Measurements from ENCODE around the gene CDK2AP2.

CDK2AP2 gene

GRCh38 chr11:67532889-67533288, 24.9 kb upstream of the CDK2AP2 start:
- no peak for TF ChIP-seq POU6F1 (CRISPR knock-in tag; IDR thresholded peaks at IDR 0.05; ENCODE audit: borderline replicate concordance, low read depth)
- no peak for TF ChIP-seq PPARA (CRISPR knock-in tag; IDR thresholded peaks at IDR 0.05; ENCODE audit: borderline replicate concordance)
- TF ChIP-seq GLIS3 (CRISPR knock-in tag; IDR thresholded peaks at IDR 0.05): no peak
- no peak for TF ChIP-seq CSDC2 (CRISPR knock-in tag; IDR thresholded peaks at IDR 0.05)
- TF ChIP-seq ARNTL (CRISPR knock-in tag; IDR thresholded peaks at IDR 0.05; ENCODE audit: borderline replicate concordance, low read depth): no peak
- TF ChIP-seq SNAI2 (CRISPR knock-in tag; IDR thresholded peaks at IDR 0.05): no peak
- no peak for ATAC-seq

- TF ChIP-seq ARNTL (CRISPR knock-in tag; IDR thresholded peaks at IDR 0.05; ENCODE audit: borderline replicate concordance, low read depth) (no peak), SNAI2 (CRISPR knock-in tag; IDR thresholded peaks at IDR 0.05) (no peak), ZNF565 (CRISPR knock-in tag; conservative IDR thresholded peaks at IDR 0.05; ENCODE audit: low read depth) (no peak), PATZ1 (CRISPR knock-in tag; IDR thresholded peaks at IDR 0.05; ENCODE audit: borderline replicate concordance) (no peak)
- ATAC-seq: no peak
Measured at GRCh38 chr11:67530282-67530592, 22.3 kb upstream of the CDK2AP2 start.

- no peak for ATAC-seq
- no peak for TF ChIP-seq ZNF8 (CRISPR knock-in tag; IDR thresholded peaks at IDR 0.05)
- TF ChIP-seq ISL1 (CRISPR knock-in tag; IDR thresholded peaks at IDR 0.05): no peak
- TF ChIP-seq POU6F1 (CRISPR knock-in tag; IDR thresholded peaks at IDR 0.05; ENCODE audit: borderline replicate concordance, low read depth): no peak
- no peak for TF ChIP-seq ZNF70 (CRISPR knock-in tag; IDR thresholded peaks at IDR 0.05)
- no peak for TF ChIP-seq ZNF565 (CRISPR knock-in tag; conservative IDR thresholded peaks at IDR 0.05; ENCODE audit: low read depth)
- no peak for TF ChIP-seq GLIS3 (CRISPR knock-in tag; IDR thresholded peaks at IDR 0.05)
- TF ChIP-seq SNAI2 (CRISPR knock-in tag; IDR thresholded peaks at IDR 0.05): no peak
Measured at GRCh38 chr11:67528376-67528775, 20.4 kb upstream of the CDK2AP2 start.

GRCh38 chr11:67525275-67525976, 17.5 kb upstream of the CDK2AP2 start:
- no peak for ATAC-seq
- TF ChIP-seq TSHZ2 (CRISPR knock-in tag; IDR thresholded peaks at IDR 0.05): no peak
- TF ChIP-seq ESRRG (CRISPR knock-in tag; IDR thresholded peaks at IDR 0.05): no peak
- TF ChIP-seq ZNF70 (CRISPR knock-in tag; IDR thresholded peaks at IDR 0.05): no peak
- TF ChIP-seq GLIS3 (CRISPR knock-in tag; IDR thresholded peaks at IDR 0.05): no peak
- no peak for TF ChIP-seq ZC3H10 (CRISPR knock-in tag; IDR thresholded peaks at IDR 0.05)
- TF ChIP-seq ZNF565 (CRISPR knock-in tag; conservative IDR thresholded peaks at IDR 0.05; ENCODE audit: low read depth): no peak
- no peak for TF ChIP-seq CSDC2 (CRISPR knock-in tag; IDR thresholded peaks at IDR 0.05)
- no peak for TF ChIP-seq ZNF8 (CRISPR knock-in tag; IDR thresholded peaks at IDR 0.05)
- no peak for TF ChIP-seq CSRNP3 (CRISPR knock-in tag; IDR thresholded peaks at IDR 0.05)

GRCh38 chr11:67524480-67524808, 16.5 kb upstream of the CDK2AP2 start:
- no peak for ATAC-seq
- TF ChIP-seq TSHZ2 (CRISPR knock-in tag; IDR thresholded peaks at IDR 0.05) (no peak), ZNF70 (CRISPR knock-in tag; IDR thresholded peaks at IDR 0.05) (no peak), BACH2 (CRISPR knock-in tag; IDR thresholded peaks at IDR 0.05; ENCODE audit: borderline replicate concordance) (no peak), GLIS3 (CRISPR knock-in tag; IDR thresholded peaks at IDR 0.05) (no peak), ESRRG (CRISPR knock-in tag; IDR thresholded peaks at IDR 0.05) (no peak), TCF4 (CRISPR knock-in tag; IDR thresholded peaks at IDR 0.05; ENCODE audit: borderline replicate concordance) (no peak), TOX (CRISPR knock-in tag; IDR thresholded peaks at IDR 0.05; ENCODE audit: borderline replicate concordance) (no peak), PATZ1 (CRISPR knock-in tag; IDR thresholded peaks at IDR 0.05; ENCODE audit: borderline replicate concordance) (no peak)

Data from SK-N-SH treated with all-trans-retinoic acid at 6 μM for 48 hours (cell line).